ENCODE results near the gene FIGNL1.

DNA sequence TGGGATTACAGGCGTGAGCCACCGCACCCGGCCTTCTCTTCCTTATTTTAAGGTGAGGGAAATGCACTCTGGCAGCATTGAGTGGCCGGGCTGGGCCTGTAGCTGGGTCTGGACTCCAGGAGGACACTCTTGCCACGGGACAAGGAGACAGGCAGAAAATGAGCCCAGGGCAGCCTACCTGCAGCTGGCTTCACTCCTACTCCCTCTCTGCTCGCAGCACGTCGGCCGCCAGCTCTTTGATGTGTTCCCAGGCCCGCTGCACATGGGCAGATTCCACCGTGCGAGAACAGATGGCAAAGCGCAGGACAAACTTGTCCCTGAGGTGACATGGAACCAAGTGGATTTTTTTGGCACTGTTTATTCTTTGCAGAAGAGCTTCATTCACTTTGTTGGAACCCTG lies 12.9 kb upstream of the FIGNL1 start:
- TF ChIP-seq POLR2AphosphoS5 (IDR thresholded peaks at IDR 0.05): no peak
- no peak for TF ChIP-seq POLR2A (IDR thresholded peaks at IDR 0.05)
